GM12874 (cell line): ENCODE measurements around the gene AP5S1.

ENCODE experiments used
- TF ChIP-seq, protein P1 (sequence below): IDR thresholded peaks from 2 replicates; pipeline ENCODE4 v1.5.1; 2011; ENCODE audit warnings: low read depth, mild to moderate bottlenecking, control low read depth, low read length, moderate library complexity; ENCODE audit not compliant: insufficient read depth

AP5S1 gene

DNA sequence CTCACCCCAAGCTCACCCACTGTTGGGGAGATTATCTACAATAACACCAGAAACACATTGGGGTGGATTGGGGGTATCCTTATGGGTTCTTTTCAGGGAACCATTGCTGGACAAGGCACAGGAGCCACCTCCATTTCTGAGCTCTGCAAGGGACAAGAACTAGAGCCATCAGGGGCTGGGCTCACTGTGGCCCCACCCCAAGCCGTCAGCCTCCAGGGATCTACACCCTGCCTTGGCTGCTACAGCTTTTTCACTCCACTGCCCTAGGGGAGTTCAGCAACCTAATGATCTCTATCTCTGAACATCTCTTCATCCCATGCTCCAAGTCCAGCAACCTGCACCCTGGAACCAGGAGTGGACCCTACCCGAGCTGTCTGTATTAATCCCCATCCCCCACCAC is 47.5 kb downstream of the AP5S1 start:
- TF ChIP-seq, protein P1, sequence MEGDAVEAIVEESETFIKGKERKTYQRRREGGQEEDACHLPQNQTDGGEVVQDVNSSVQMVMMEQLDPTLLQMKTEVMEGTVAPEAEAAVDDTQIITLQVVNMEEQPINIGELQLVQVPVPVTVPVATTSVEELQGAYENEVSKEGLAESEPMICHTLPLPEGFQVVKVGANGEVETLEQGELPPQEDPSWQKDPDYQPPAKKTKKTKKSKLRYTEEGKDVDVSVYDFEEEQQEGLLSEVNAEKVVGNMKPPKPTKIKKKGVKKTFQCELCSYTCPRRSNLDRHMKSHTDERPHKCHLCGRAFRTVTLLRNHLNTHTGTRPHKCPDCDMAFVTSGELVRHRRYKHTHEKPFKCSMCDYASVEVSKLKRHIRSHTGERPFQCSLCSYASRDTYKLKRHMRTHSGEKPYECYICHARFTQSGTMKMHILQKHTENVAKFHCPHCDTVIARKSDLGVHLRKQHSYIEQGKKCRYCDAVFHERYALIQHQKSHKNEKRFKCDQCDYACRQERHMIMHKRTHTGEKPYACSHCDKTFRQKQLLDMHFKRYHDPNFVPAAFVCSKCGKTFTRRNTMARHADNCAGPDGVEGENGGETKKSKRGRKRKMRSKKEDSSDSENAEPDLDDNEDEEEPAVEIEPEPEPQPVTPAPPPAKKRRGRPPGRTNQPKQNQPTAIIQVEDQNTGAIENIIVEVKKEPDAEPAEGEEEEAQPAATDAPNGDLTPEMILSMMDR, result no peak

DNA sequence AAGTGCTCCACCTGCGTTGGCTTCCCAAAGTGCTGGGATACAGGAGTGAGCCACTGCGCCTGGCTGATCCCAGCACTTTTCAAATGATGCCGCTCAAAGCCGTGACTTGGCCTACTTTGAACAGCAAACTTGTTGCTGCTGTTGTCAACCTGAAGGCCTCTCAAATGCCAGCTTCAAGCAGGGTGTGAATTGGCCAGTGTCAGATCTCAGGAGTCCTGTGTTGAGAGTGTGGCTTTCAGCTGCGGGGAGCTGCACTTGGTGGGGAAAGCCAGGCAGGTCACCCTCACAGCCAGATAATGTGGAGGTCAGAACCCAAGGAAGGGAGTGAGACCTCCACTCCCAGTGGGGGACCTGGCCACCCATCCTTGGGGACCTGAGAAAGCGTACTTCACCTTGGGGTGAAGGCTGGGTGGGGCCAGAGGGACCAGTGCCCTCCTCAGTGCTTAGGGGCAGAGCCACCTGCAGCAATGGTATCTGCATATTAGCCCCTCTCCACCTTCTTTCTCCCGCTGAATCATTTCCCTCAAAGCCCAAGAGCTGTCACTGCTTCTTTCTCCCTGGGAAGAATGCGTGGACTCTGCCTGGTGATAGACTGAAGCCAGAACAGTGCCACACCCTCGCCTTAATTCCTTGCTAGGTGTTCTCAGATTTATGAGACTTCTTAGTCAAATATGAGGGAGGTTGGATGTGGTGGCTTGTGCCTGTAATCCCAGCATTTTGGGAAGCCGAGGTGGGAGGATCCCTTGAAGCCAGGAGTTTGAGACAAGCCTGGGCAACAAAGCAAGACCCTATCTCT is 49.7 kb downstream of the AP5S1 start:
- TF ChIP-seq, protein P1, result no peak

DNA sequence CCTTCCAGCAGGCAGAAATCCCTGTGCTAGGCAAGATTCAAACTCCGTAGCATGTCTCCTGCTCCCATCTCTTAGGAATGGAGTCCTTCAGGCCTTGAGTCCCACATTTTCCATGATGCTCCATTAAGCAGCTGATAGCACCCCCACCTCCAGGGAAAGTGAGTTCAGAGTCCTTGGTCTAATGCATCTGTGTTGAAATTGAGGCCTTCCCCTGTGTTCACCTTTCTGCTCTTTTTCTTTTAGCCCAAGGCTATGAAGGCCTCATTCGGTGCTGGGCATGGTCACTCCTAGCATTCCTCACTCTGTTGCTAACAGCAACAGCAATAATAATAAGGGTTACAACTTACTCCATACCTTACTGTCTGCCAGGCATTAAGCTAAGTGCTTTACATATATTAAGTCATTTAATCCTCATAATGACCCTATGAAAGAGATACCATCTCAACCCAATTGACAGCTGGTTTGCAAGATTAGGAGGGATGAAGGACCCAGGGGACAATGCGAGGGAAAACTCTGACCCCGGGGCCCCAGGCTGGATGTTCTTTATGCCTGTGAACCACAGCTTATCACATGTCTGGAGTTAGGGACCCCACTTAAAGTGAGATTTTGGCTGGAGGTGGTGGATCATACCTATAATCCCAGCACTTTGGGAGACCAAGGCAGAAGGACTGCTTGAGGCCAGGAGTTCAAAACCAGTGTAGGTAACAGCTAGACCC is 51.4 kb downstream of the AP5S1 start:
- TF ChIP-seq, protein P1, result no peak

DNA sequence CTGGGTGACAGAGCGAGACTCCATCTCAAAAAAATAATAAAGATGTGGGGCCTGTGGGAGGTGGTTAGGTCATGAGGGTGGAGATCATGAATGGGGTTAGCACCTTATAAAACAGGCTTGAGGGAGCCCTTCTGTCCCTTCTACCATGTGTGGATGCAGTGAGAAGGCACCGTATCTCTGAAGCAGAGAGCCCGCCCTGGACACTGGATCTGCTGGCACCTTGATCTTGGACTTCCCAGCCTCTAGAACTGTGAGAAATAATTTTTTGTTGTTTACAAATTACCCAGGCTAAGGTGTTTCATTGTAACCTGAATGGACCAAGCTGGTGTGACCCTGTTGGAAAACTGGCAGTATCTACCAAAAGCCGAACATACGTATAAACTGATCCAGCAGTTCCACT is 53.2 kb downstream of the AP5S1 start:
- TF ChIP-seq, protein P1, result no peak

DNA sequence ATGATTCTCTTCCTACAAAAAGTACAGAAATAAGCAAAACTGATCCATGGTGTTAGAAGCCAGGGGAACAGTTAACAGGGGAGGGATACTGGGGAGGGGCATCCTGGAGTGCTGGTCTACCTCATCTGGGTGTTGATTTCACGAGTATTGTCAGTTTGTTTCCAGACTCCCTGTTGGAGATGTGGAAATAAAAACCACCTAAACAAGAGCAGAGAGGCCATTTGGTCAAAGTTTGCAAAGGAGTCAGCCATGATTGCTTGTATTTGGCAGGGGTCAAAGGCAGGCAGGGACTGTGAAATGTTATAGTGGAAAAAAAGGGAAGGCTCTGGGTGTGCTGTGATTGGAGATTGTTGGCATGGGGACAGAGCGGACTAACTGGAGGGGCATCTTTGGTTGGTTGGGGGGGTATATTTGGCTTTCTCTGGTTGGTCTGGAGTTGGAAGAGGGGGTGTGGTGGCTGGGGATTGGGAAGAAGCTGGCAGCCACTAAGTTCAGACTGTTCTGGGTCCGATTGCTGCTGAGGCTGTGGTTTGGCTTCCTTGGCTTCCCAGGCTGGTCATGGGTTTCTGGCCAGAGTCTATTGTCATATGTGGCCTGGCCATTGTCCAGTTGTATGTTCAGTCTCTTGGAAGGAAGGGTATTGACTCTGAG is 54.0 kb downstream of the AP5S1 start:
- TF ChIP-seq, protein P1, result no peak

DNA sequence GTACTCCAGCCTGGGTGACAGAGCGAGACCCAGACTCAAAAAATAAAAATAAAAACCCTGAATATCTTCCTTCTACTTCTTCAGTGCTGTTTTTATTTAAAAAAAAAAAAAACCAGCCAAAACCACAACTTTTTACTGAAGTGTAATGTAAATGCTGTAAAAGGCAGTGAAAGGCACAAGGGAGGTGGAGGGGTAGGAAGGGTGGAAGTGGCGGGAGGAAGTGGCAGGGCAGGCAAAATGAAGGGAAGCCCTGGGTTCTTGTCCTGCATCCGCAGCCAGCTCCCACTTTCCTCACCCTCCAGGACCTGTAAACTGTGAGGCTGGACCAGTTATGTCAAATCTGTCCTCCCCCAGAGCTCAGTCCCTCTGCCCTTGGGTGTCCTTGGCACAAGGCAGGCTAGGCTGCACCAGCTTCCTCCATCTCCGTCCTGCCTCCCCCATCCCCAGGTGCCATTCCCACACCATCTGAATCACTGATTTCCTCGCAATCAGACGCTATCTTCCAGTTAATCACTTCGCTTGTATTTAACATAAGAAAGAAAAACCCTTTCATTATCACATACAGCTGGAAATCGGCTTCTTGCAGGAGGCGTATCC is 55.1 kb downstream of the AP5S1 start:
- TF ChIP-seq, protein P1, result no peak

DNA sequence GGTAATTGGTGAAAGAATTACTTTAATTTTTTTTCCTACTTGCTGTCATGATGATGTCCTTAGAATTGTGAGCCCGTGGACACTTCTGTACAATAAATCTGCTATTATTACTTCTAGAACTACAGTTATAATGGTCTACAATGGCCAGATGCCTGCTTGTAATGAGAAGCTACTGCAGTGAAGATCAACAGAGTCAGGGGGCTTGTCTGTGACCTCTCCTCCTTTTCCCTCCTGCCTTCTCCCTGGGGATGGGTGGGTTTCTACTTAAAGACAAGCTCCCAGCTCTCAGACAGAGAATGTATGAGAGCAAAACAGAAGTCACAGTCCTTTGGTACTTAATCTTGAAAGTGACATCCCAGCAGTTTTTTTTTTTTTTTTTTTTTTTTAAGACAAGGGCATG is 55.7 kb downstream of the AP5S1 start:
- TF ChIP-seq, protein P1, result no peak
